SW 1271 (cell line): Measurements from ENCODE around the gene PLGLB1.
"Not testable (repeated sequence)": the region's sequence is repeated elsewhere in the genome, so short reads cannot be mapped to it uniquely, and the experiment has no call there.

ENCODE experiments used
- DNase-seq, 2 experiments: peaks; one replicate each; lab custom pipeline; 2025; lab: John Stamatoyannopoulos, UW

The PLGLB1 gene

GRCh38 chr2:87021744-87022143 lies at the start of gene PLGLB1:
PLGLB1 (minus strand) TSS chr2:87021844; CDS start chr2:87021783, 61 bp downstream.
- not testable (repeated sequence) for DNase-seq

- DNase-seq = not testable (repeated sequence)
Measured at GRCh38 chr2:87064305-87064704, 42.7 kb upstream of the PLGLB1 start.

DNA sequence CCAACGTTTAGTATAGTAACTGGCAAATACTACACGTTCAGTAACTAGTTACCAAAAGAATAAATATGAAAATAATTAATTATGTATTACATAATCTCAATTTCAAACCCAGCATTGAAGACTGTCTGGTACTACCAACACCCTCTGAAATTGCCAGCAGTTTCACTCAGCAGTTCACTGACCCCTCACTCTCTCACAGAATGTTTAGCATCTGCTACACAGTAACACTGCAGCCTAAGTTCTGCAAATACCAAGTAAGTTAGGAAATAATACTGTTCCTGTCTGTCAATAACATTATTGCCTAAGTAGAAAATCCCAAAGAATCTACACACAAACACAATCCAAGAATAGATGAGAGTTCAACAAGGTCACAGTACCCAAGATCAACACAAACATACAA lies 41.8 kb upstream of the PLGLB1 start:
- not testable (repeated sequence) for DNase-seq

DNA sequence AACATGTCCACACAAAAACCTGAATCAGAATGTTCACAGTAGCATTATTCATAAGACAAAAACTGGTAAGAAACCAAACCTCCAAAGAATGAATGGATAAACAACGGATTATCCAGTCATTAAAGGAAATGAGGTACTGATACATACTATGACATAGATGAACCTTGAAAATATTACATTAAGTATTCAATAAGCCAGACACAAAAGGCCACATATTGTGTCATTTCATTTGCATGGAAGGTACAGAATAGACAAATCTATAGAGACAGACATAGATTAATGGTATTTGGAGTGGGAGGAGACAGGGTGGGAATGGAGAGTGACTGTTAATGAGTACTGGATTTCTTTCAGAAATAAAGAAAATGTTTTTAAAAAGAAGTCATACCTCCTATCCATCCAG lies 39.9 kb upstream of the PLGLB1 start:
- DNase-seq = not testable (repeated sequence)

DNA sequence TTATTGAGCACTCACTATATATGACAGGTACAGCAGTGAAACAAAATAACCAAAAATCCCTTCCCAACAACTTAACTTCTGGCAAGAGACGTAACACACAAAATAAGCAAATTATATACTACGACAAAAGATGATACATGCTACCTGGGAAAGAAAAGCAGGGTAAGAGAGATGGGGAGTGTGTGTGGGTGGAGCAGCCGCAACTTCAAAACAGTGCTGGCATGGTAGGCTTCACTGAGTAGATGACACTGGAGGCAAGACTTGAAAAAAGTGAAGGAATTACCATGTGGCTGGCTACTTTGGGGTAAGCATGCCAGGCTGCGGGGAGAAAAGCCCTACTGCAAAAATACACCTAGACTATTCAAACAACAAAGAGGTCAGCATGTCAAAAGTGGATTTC lies 36.0 kb upstream of the PLGLB1 start:
- DNase-seq = not testable (repeated sequence)

DNA sequence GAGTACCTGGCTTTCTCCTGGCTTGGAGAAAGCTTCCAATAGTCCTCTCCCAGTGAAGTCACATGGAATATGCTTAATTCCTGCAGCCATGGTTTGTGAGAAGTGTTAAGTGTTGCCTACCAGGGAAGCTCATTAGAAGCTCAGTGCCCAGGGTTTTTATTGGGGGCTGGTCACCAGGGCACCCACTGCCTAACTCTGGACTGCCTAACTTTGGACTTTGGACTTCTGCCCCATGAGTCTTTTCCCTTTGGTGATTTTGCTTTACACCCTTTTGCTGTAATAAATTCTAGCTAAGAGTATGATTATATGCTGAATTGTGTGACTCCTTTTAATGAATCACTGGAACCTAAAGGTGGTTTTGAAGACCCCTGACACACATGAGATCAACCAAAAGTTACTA lies 35.2 kb upstream of the PLGLB1 start:
- DNase-seq = not testable (repeated sequence)

DNA sequence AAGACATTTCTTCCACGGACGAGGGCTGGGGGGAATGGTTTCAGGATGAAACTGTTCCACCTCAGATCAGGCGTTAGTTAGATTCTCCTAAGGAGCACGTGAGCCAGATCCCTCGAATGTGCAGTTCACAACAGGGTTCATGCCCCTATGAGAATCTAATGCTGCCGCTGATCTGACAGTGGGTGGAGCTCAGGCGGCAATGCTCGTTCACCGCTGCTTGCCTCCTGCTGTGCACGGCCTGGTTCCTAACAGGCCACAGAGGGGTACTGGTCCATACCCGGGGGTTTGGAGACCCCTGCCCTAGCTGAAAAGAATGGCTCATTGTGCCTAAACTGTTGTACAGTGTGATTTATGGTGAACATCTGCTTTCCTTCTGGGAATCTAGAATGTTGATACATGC lies 34.8 kb upstream of the PLGLB1 start:
- DNase-seq = not testable (repeated sequence)

GRCh38 chr2:87054375-87054774 lies 32.7 kb upstream of the PLGLB1 start:
- DNase-seq = not testable (repeated sequence)

GRCh38 chr2:87041321-87041978 lies 19.8 kb upstream of the PLGLB1 start:
- DNase-seq = not testable (repeated sequence)

- not testable (repeated sequence) for DNase-seq
Measured at GRCh38 chr2:87028607-87029006, 7.0 kb upstream of the PLGLB1 start.

DNA sequence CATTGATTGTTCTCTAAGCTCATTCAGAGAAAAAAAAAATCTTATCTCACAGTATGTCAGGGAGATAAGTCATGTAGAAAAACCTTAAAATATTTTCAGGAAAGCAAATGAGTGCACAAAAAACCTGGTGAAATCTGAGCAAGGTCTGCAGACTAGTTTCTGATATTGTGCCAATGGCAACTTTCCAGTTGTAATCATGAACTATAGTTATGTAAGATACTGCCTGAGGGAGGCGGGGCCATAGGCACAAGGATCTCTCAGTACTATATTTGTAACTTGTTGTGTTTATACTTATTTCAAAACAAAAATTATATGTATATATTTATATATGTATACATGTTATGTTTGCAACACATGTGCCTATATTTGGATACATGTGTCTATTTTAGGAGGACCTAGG lies 5.2 kb upstream of the PLGLB1 start:
- not testable (repeated sequence) for DNase-seq

DNA sequence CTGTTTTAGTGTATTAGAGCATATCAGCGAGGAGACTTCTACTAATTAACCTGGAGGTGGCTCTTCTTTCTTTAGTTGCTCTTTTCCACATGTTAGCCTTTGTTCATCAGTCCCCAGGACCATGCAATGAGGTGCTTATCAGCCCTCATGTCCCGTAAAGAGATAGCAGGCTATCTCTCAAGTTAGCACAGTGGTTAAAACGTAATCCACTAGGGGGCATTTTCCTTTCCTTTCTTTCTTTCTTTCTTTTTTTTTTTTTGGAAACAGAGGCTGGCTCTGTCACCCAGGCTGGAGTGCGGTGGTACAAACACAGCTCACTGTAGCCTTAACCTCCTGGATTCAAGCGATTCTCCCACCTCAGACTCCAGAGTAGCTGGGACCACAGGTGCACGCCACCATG lies 4.3 kb upstream of the PLGLB1 start:
- DNase-seq = not testable (repeated sequence)

GRCh38 chr2:87023988-87024615 lies 2.5 kb upstream of the PLGLB1 start:
- DNase-seq = not testable (repeated sequence)

GRCh38 chr2:87021043-87021442 lies 601 bp downstream of the PLGLB1 start:
- DNase-seq = not testable (repeated sequence)

GRCh38 chr2:87019053-87019452 lies 2.6 kb downstream of the PLGLB1 start:
- not testable (repeated sequence) for DNase-seq

GRCh38 chr2:87014489-87015169 lies 7.0 kb downstream of the PLGLB1 start:
- DNase-seq = not testable (repeated sequence)

- DNase-seq = not testable (repeated sequence)
Measured at GRCh38 chr2:87004398-87004797, 17.2 kb downstream of the PLGLB1 start.
